GM18861 (cell line): ENCODE measurements around the gene IL11RA.

Experiments used
- ATAC-seq: cut with Tn5 transposase; IDR thresholded peaks from one replicate; pipeline ENCODE4 v1.9.1; 2021; ENCODE audit not compliant: unreplicated experiment

IL11RA gene

GRCh38 chr9:34651876-34652601, at the start of gene IL11RA:
Gene IL11RA (plus strand): TSS chr9:34652185. CDS start chr9:34655218, 3,033 bp downstream.
- no peak for ATAC-seq

- peak; percentile 82 for ATAC-seq
Observed at GRCh38 chr9:34603610-34604231, 48.3 kb upstream of the IL11RA start.

GRCh38 chr9:34606190-34606589, 45.8 kb upstream of the IL11RA start:
- ATAC-seq, result no peak

GRCh38 chr9:34606905-34607304, 45.1 kb upstream of the IL11RA start:
- ATAC-seq, result no peak

GRCh38 chr9:34607331-34607730, 44.7 kb upstream of the IL11RA start:
- ATAC-seq, result no peak

GRCh38 chr9:34610434-34611206, 41.4 kb upstream of the IL11RA start:
- no peak for ATAC-seq

- no peak for ATAC-seq
Observed at GRCh38 chr9:34611251-34611810, 40.7 kb upstream of the IL11RA start.

GRCh38 chr9:34611811-34612787, 39.9 kb upstream of the IL11RA start, which contains the start of gene RPP25L:
Gene RPP25L (minus strand): TSS chr9:34612097. CDS start chr9:34611296, 801 bp downstream.
- ATAC-seq, result peak; percentile 73

GRCh38 chr9:34612788-34613390, 39.1 kb upstream of the IL11RA start:
- no peak for ATAC-seq

GRCh38 chr9:34615132-34615531, 36.9 kb upstream of the IL11RA start:
- ATAC-seq, result no peak

GRCh38 chr9:34620061-34620994, 31.7 kb upstream of the IL11RA start, which contains the start of gene DCTN3:
Gene DCTN3 (minus strand): TSS chr9:34620495. CDS start chr9:34620464, 31 bp downstream.
- peak; percentile 96 for ATAC-seq

GRCh38 chr9:34623374-34624235, 28.4 kb upstream of the IL11RA start:
- ATAC-seq, result no peak

GRCh38 chr9:34624475-34625185, 27.4 kb upstream of the IL11RA start:
- no peak for ATAC-seq

GRCh38 chr9:34625186-34625486, 26.8 kb upstream of the IL11RA start:
- no peak for ATAC-seq

- ATAC-seq, result no peak
Observed at GRCh38 chr9:34627716-34628655, 24.0 kb upstream of the IL11RA start.
